Sigmoid colon (tissue), 3 donors: ENCODE measurements around the gene RPEL1.

Experiments used
- POLR2A ChIP-seq, 2 donors: fragments of 450-650 bp; IDR thresholded peaks; one replicate each; pipeline ENCODE4 v1.6.1; 2016; ENCODE audit warnings: antibody characterized with exemption in 2 of 2, mild to moderate bottlenecking in 2 of 2, moderate library complexity in 2 of 2
- TF ChIP-seq, protein P1 (sequence below), 4 experiments: fragments of 450-650 bp in 3 of 4; fragments of 200-600 bp in 1 of 4; IDR thresholded peaks; one replicate each; pipeline ENCODE4 v1.5.1; 2016 to 2019; ENCODE audit warnings: antibody characterized with exemption in 4 of 4, mild to moderate bottlenecking in 3 of 4, moderate library complexity in 2 of 4

DNA sequence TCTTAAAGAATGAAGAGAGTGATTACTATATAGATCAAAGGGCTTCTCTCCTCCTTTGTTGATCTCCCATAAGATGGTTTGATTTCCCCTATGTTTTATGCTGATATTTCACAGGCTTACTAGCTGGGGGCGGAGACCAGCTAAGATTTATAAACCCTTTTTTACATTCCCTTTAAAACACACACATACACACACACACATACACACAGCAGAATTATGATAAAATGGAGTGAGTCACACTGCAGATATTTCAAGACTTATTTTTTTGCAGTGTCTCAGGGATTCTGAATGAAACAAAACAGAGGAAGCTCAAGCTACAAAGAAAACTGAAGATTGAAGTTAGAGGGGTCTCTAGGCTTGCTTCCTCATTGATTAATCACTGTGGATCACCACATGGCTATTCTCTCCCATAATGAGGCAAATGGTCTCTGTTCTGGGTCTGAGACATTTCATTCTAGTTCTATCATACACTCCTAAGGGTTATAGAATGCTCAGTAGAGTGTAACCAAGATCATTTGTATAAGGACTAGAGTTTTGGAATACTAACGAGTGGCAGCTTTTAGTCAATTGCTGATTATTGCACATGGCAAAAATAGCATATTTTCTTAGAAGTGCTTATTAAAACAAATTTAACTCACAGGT lies 49.8 kb downstream of the RPEL1 start:
- TF ChIP-seq, protein P1, sequence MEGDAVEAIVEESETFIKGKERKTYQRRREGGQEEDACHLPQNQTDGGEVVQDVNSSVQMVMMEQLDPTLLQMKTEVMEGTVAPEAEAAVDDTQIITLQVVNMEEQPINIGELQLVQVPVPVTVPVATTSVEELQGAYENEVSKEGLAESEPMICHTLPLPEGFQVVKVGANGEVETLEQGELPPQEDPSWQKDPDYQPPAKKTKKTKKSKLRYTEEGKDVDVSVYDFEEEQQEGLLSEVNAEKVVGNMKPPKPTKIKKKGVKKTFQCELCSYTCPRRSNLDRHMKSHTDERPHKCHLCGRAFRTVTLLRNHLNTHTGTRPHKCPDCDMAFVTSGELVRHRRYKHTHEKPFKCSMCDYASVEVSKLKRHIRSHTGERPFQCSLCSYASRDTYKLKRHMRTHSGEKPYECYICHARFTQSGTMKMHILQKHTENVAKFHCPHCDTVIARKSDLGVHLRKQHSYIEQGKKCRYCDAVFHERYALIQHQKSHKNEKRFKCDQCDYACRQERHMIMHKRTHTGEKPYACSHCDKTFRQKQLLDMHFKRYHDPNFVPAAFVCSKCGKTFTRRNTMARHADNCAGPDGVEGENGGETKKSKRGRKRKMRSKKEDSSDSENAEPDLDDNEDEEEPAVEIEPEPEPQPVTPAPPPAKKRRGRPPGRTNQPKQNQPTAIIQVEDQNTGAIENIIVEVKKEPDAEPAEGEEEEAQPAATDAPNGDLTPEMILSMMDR (IDR thresholded peaks at IDR 0.05): no peak
- no peak for TF ChIP-seq POLR2A (IDR thresholded peaks at IDR 0.05)
